IPS DF 6.9 (cell line): ENCODE measurements around the gene HACE1.
"Not testable (repeated sequence)": the region's sequence is repeated elsewhere in the genome, so short reads cannot be mapped to it uniquely, and the experiment has no call there.

ENCODE experiments used
- DNase-seq: peaks from one replicate; pipeline ENCODE4 v3.0.0-alpha.2; 2013; ENCODE audit warnings: low read depth, low spot score
- H3K27ac ChIP-seq: one replicate; pipeline ENCODE4 v1.5.1; 2013; ENCODE audit warnings: low read length, control low read depth
- H3K27me3 ChIP-seq: 2 replicates; pipeline ENCODE4 v1.6.1; 2013; ENCODE audit warnings: mild to moderate bottlenecking, low read length; ENCODE audit not compliant: control insufficient read depth, insufficient read depth
- H3K36me3 ChIP-seq: 2 replicates; pipeline ENCODE4 v1.6.1; 2013; ENCODE audit warnings: low read length; ENCODE audit not compliant: control insufficient read depth, insufficient read depth
- H3K4me1 ChIP-seq: 2 replicates; pipeline ENCODE4 v1.6.1; 2013; ENCODE audit warnings: low read length; ENCODE audit not compliant: control insufficient read depth, insufficient read depth
- H3K4me3 ChIP-seq: 2 replicates; pipeline ENCODE4 v1.5.1; 2013; ENCODE audit warnings: mild to moderate bottlenecking, low read length
- H3K9me3 ChIP-seq: 2 replicates; pipeline ENCODE4 v1.6.1; 2013; ENCODE audit warnings: low read length, inconsistent platforms; ENCODE audit not compliant: control insufficient read depth, insufficient read depth
- WGBS: extraction: QIAGEN DNeasy Blood & Tissue Kit; methylation state at CpG from one replicate; pipeline ENCODE4 v1.1.7; 2013; ENCODE audit warnings: mixed read lengths, missing lambda C conversion rate; ENCODE audit not compliant: insufficient read length, insufficient coverage; 5-methylcytosine and 5-hydroxymethylcytosine counted together

Gene HACE1

GRCh38 chr6:104859225-104860146 lies at the start of gene HACE1:
TSS of gene HACE1 (minus strand) at chr6:104859919. CDS start at chr6:104859642, 277 bp downstream.
- Histone ChIP-seq H3K4me1 (no peaks in the 10 kb centered on the region), H3K27ac (no peak within 1 kb of the TSS), H3K27me3 (no peaks in the 10 kb centered on the region), H3K4me3 (peak within 1 kb of the TSS; percentile 92), H3K9me3 (no peaks in the 10 kb centered on the region), H3K36me3 (no peaks in the 10 kb centered on the region)
- WGBS, result no CpG with 5 or more reads among the region's 89 CpGs
- DNase-seq, result peak; percentile 88

DNA sequence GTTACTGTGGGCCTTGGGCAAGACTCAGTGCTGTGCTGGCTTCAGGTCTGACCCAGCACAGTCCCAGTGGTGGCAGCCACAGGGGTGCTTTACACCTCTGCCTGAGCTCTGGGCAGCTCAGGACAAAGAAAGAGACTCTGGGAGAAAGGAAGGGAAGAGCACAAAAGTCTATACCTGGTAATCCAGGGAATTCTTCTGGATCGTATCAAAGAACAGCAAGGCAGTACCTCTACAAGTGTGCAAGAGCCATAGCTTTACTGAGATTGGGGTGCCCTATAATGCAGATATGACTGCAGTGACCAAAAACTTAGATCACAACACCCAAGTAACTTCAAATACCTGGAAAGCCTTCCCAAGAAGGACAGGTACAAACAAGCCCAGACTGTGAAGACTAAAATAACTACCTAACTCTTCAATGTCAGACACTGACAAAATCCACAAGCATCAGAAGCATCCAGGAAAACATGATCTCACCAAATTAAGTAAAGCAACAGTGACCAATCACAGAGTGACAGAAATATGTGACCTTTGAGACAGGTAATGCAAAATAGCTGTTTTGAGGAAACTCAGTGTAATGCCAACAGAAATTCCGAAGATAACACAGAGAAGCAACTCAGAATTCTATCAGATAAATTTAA lies 49.3 kb upstream of the HACE1 start:
- H3K27me3 ChIP-seq, result no peaks in the 10 kb centered on the region
- no CpG with 5 or more reads among the region's 2 CpGs for WGBS
- H3K4me1 ChIP-seq, result no peaks in the 10 kb centered on the region
- no peak overlapping the region for H3K4me3 ChIP-seq
- no peak for DNase-seq
- no peaks in the 10 kb centered on the region for H3K9me3 ChIP-seq
- no peaks in the 10 kb centered on the region for H3K36me3 ChIP-seq
- H3K27ac ChIP-seq, result no peak overlapping the region

DNA sequence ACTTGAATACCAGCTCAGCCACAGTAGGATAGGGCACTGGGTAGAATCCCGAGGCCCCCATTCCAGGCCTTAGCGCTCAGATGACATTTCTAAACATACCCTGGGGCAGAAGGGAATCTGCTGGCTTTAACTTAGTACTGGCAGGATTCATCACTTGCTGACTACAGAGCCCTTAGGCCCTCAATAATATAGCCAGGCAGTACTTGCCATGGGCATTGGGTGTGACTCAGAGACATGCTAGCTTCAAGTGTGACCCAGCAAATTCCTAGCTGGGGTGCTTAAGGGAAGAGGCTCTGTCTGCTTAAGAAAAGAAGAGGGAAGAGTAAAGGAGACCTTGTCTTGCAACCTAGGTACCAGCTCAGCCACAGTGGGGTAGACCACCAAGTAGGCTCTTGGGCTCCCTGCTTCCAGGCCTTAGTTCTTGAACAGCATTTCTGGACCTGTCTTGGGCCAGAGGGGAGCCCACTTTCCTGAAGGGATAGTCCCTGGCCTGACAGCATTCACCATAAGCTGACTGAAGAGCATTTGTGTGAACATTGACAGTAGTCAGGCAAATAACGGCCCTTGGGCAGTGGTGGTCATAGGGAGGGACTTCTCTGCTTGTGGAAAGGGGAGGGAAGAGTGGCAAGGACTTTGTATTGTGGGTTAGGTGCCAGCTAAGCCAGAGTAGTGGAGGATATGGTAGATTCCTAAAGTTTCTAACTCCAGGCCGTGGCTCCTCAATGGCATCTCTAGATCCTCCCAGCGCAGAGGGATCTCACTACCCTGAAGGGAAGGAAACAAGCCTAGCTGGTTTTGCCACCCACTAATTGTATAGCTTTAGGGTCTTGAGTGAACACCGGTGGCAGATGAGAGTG lies 48.5 kb upstream of the HACE1 start:
- H3K4me3 ChIP-seq, result no peak overlapping the region
- H3K9me3 ChIP-seq, result no peaks in the 10 kb centered on the region
- DNase-seq, result no peak
- no peaks in the 10 kb centered on the region for H3K36me3 ChIP-seq
- no peak overlapping the region for H3K27ac ChIP-seq
- H3K27me3 ChIP-seq, result no peaks in the 10 kb centered on the region
- no CpG with 5 or more reads among the region's 6 CpGs for WGBS
- H3K4me1 ChIP-seq, result no peaks in the 10 kb centered on the region

GRCh38 chr6:104898893-104899292 lies 39.2 kb upstream of the HACE1 start:
- WGBS, result no CpG with 5 or more reads among the region's 7 CpGs
- DNase-seq, H3K27me3 ChIP-seq: not testable (repeated sequence)

GRCh38 chr6:104896914-104897313 lies 37.2 kb upstream of the HACE1 start:
- H3K4me3 ChIP-seq, result no peak overlapping the region
- WGBS, result no CpG with 5 or more reads among the region's 5 CpGs
- H3K36me3 ChIP-seq, result no peaks in the 10 kb centered on the region
- H3K27ac ChIP-seq, result no peak overlapping the region
- no peaks in the 10 kb centered on the region for H3K27me3 ChIP-seq
- no peak for DNase-seq
- H3K4me1 ChIP-seq, result no peaks in the 10 kb centered on the region
- no peaks in the 10 kb centered on the region for H3K9me3 ChIP-seq

More at GRCh38 chr6:104898893-104899292, 39.2 kb upstream of the HACE1 start:
- H3K9me3 ChIP-seq, H3K4me1 ChIP-seq, H3K27ac ChIP-seq, H3K4me3 ChIP-seq, H3K36me3 ChIP-seq: not testable (repeated sequence)

- Histone ChIP-seq H3K36me3 (no peaks in the 10 kb centered on the region), H3K4me3 (no peak overlapping the region), H3K9me3 (no peaks in the 10 kb centered on the region), H3K27ac (no peak overlapping the region), H3K4me1 (no peaks in the 10 kb centered on the region), H3K27me3 (no peaks in the 10 kb centered on the region)
- WGBS, result no CpG with 5 or more reads among the region's 3 CpGs
- no peak for DNase-seq
Observed at GRCh38 chr6:104888066-104888465, 28.3 kb upstream of the HACE1 start.

DNA sequence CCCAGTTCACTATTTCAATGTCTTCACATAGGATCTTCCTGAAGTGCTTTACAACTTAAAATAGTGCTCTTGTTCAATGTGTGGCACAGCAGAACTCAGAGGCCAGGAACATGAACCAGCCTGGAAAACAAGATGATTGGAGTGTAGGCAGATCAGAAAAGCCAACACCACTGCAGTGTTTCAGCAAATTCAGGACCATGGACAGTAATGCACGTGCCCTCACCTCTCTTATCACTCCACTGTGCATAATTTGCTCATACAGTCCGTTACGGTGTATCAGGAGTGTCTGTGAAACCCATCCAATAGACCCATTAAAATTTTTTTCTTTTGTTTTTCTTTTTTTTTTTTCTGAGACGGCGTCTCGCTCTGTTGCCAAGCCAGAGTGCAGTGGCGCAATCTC lies 27.6 kb upstream of the HACE1 start:
- H3K4me3 ChIP-seq, result no peak overlapping the region
- no peaks in the 10 kb centered on the region for H3K9me3 ChIP-seq
- H3K27me3 ChIP-seq, result no peaks in the 10 kb centered on the region
- DNase-seq, result no peak
- WGBS, result no CpG with 5 or more reads among the region's 7 CpGs
- no peaks in the 10 kb centered on the region for H3K36me3 ChIP-seq
- H3K4me1 ChIP-seq, result no peaks in the 10 kb centered on the region
- no peak overlapping the region for H3K27ac ChIP-seq

GRCh38 chr6:104885518-104886043 lies 25.9 kb upstream of the HACE1 start:
- H3K27me3 ChIP-seq, result no peaks in the 10 kb centered on the region
- H3K9me3 ChIP-seq, result no peaks in the 10 kb centered on the region
- no peaks in the 10 kb centered on the region for H3K4me1 ChIP-seq
- H3K36me3 ChIP-seq, result no peaks in the 10 kb centered on the region
- H3K4me3 ChIP-seq, result no peak overlapping the region
- WGBS, result no CpG with 5 or more reads among the region's 19 CpGs
- DNase-seq, result no peak
- H3K27ac ChIP-seq, result no peak overlapping the region

DNA sequence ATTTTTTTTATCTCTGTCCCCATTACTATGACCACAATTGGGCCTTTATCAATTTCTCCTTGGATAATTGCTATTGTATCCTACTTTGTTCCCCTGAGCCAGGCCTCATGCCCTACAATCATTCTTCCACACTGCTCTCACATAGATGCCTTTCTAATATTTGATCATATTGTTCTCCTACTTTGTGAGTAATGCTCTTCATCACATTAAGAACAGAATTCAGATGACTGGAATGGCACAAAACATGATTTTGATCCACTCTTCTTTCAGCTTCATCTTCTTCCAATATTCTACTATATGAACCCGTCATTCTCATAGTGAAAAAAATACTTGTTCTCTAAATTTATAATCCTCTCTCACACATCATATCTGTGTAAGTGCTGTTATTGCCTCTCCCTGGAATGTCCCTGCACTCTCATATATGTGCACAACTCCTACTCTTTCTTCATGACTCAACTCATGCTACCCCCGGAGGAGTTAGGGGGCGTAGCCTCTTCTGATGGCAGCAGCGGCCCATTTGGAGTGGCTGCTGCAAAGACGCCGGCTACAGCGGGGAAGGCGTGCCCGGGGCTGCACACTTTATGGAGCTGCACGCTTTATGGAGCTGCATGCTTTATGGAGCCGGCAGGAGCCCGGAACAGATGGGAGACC lies 25.3 kb upstream of the HACE1 start:
- no peak for DNase-seq
- WGBS, result 100% methylated on average over 1 of the region's 12 CpGs
- H3K27ac ChIP-seq, result no peak overlapping the region
- no peaks in the 10 kb centered on the region for H3K27me3 ChIP-seq
- H3K4me1 ChIP-seq, result no peaks in the 10 kb centered on the region
- H3K4me3 ChIP-seq, result no peak overlapping the region
- H3K36me3 ChIP-seq, result no peaks in the 10 kb centered on the region
- H3K9me3 ChIP-seq, result no peaks in the 10 kb centered on the region
